Esophagus squamous epithelium (tissue), 5 donors: ENCODE data around the gene MAP2K5. TPM values are rescaled to one million over a fixed set of nuclear protein-coding genes. Genes with fewer than 3 reads are reported as not detected.
A peak's percentile ranks its signal among the peaks of the same experiment; 100 is the strongest.

ENCODE experiments used
- DNase-seq: peaks from one replicate; lab custom pipeline; 2025; lab: John Stamatoyannopoulos, UW
- H3K27ac ChIP-seq, 4 donors: fragments of 200-600 bp; sonication (generic); one replicate each; pipeline ENCODE4 v1.5.1; 2016 to 2019; ENCODE audit warnings: mild to moderate bottlenecking in 1 of 4
- H3K27me3 ChIP-seq, 4 donors: fragments of 200-600 bp; sonication (generic); 1 replicate in 3 of 4; 2 replicates in 1 of 4; pipeline versions ENCODE4 v1.5.1 to v1.6.0; 2017 to 2021; ENCODE audit warnings: antibody characterized with exemption in 1 of 4
- H3K36me3 ChIP-seq, 3 donors: fragments of 200-600 bp; sonication (generic); one replicate each; pipeline ENCODE4 v1.5.1; 2016 to 2019
- H3K4me1 ChIP-seq, 3 donors: fragments of 200-600 bp; sonication (generic); one replicate each; pipeline ENCODE4 v1.5.1; 2017 to 2019
- H3K4me3 ChIP-seq, 4 donors: fragments of 200-600 bp; sonication (generic); 1 replicate in 3 of 4; 2 replicates in 1 of 4; pipeline ENCODE4 v1.5.1; 2016 to 2019; ENCODE audit warnings: mild to moderate bottlenecking in 2 of 4, moderate library complexity in 1 of 4
- H3K9me3 ChIP-seq, 3 donors: fragments of 200-600 bp; sonication (generic); one replicate each; pipeline ENCODE4 v1.5.1; 2016 to 2019
- CTCF ChIP-seq, 6 experiments: fragments of 450-650 bp in 4 of 6; fragments of 200-600 bp in 2 of 6; sonication (generic) in 2 of 6; IDR thresholded peaks; one replicate each; pipeline ENCODE4 v1.5.1; 2016 to 2019; ENCODE audit warnings: antibody characterized with exemption in 6 of 6, mild to moderate bottlenecking in 4 of 6, moderate library complexity in 4 of 6
- POLR2A ChIP-seq, 4 donors: fragments of 450-650 bp; IDR thresholded peaks; one replicate each; pipeline ENCODE4 v1.6.1; 2017; ENCODE audit warnings: antibody characterized with exemption in 4 of 4, mild to moderate bottlenecking in 4 of 4, moderate library complexity in 3 of 4
- WGBS, 2 donors: methylation state at CpG; one replicate each; pipeline ENCODE4 v1.1.5; 2018; 5-methylcytosine and 5-hydroxymethylcytosine counted together
- intact Hi-C: fragments of 100-400 bp; cut with DNase I; formaldehyde crosslinking; loops from one replicate; pipeline ENCODE4 v1.15.0; 2022
- total RNA-seq, 4 donors: library from RNA; depleted of rRNA; stranded (reverse); fragments of >200 nt; gene quantifications; one replicate each; pipeline ENCODE4 v1.1.0, GENCODE V29; 2016
- donor health status: DM: yes; HTN: yes; CAD: no.

Gene MAP2K5
- total RNA-seq, 4 donors from 2014 or later: 5.8 to 8.0 (median 7.0) TPM

DNA sequence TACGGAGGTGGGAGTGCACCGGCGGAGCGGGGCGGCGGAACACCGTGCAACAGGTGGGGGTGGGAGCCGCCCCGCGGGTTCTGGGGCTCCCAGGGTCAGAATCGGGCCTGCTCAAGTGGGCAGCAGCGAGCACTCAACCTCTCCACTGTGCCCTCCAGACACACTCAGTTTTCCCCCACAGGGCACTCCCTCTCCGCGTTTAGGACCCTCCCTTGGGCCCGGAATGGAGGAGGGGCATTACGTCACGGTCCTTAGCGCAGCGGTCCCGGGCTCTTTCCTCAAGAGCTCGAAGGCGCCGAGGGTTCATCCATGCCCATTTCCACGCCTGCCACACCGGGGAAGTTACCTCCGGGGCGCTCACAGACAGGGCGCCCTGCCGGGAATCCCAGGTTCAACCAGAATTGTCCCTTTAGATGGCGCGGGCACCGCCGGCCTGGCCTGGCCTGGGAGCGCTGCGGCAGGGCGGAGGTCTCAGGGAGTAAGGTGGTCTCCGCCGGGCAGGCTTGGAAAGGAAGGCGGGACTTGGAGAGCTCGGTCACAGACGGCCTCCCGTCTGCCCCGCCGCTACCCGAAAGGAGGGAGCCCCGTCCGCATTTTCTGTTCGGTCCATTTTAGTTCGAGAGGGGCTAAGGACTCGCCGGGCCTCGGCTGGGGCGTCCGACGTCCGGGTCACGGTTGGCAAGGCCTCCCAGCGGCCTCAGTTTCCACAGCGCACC is 292.2 kb downstream of the MAP2K5 start:
- DNase-seq: no peak
- no peak for TF ChIP-seq POLR2A (IDR thresholded peaks at IDR 0.05)
- no peak for TF ChIP-seq CTCF (IDR thresholded peaks at IDR 0.05)
- Histone ChIP-seq H3K4me1 (peaks cover 46 to 67% (median 46%) of the 10 kb centered on the region in 3 donors), H3K9me3 (no peaks in the 10 kb centered on the region), H3K27me3 (peaks cover 20 to 71% (median 46%) of the 10 kb centered on the region in 4 donors), H3K27ac (no peak overlapping the region), H3K4me3 (peak overlapping the region; percentile 23 to 68 (median 46)), H3K36me3 (no peaks in the 10 kb centered on the region)
- WGBS, 2 donors: 2 to 7% methylated on average over 13 to 16 of the region's 59 CpGs
- intact Hi-C loops: loop anchor here (5.0 to 10.0 kb wide), 2 partner anchors 312 to 890 kb away; partner anchors contain the start of gene C15orf61

DNA sequence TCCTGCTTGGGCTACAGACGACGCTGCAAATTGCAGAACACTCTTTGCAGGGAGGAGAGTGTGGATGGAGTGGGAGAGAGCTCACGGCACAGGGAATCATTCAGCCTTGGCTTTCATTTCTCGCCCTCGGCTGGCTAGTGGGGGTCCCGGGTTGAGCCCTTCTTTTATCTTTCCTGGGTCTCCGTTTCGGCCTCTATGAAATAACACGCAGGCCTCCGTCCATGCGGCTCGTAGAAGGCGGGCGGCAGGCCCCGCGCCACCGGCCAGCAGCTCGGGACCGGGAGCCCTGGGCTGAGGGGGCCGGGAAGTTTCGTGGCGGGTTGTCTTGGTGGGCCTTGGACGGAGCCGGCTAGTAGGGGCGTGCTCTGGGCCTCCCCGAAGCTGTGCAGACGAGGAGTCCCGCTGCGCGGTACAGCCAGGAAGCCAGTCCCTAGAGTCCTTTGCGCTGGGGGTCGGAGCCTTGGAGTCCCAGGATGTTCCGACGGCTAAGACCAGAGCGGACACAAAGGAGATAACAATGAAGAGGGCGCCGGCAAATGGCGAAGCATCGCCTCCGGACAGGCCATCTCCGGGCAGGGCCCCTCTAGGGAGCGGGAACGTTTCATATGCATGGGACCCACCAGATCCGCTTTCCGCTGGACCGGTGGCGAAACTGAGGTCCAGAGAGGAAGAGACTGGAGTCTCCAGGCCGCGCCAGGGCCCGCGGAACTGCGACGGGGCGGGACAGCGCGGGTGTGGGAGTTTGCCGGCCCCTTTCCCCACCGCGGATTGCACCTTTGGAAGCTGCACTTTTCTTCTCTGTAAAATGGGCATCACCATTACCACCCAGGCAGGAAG is 293.0 kb downstream of the MAP2K5 start:
- peaks cover 15 to 64% (median 41%) of the 10 kb centered on the region in 4 donors for H3K27me3 ChIP-seq
- TF ChIP-seq CTCF (IDR thresholded peaks at IDR 0.05) (no peak), POLR2A (IDR thresholded peaks at IDR 0.05) (no peak)
- peak overlapping the region; percentile 23 to 68 (median 46) for H3K4me3 ChIP-seq
- DNase-seq: no peak
- peaks cover 44 to 63% (median 46%) of the 10 kb centered on the region in 3 donors for H3K4me1 ChIP-seq
- H3K9me3 ChIP-seq: no peaks in the 10 kb centered on the region
- no peaks in the 10 kb centered on the region for H3K36me3 ChIP-seq
- WGBS, 2 donors: 0 to 4% methylated on average over 10 to 23 of the region's 59 CpGs
- no peak overlapping the region for H3K27ac ChIP-seq
- intact Hi-C loops: loop anchor here (5.0 to 10.0 kb wide), 2 partner anchors 313 to 891 kb away; partner anchors contain the start of gene C15orf61

GRCh38 chr15:67836134-67836455 is 293.6 kb downstream of the MAP2K5 start:
- peak overlapping the region; percentile 23 to 68 (median 46) for H3K4me3 ChIP-seq
- H3K27me3 ChIP-seq: peaks cover 15 to 58% (median 39%) of the 10 kb centered on the region in 4 donors
- peaks cover 44 to 68% (median 48%) of the 10 kb centered on the region in 3 donors for H3K4me1 ChIP-seq
- H3K36me3 ChIP-seq: no peaks in the 10 kb centered on the region
- H3K27ac ChIP-seq: no peak overlapping the region
- no peak for DNase-seq
- intact Hi-C loops: loop anchor here (5.0 to 10.0 kb wide), 2 partner anchors 314 to 891 kb away; partner anchors contain the start of gene C15orf61
- H3K9me3 ChIP-seq: no peaks in the 10 kb centered on the region
- no peak for TF ChIP-seq CTCF (IDR thresholded peaks at IDR 0.05)
- TF ChIP-seq POLR2A (IDR thresholded peaks at IDR 0.05): no peak
- WGBS, 2 donors: 2 to 5% methylated on average over 10 to 16 of the region's 16 CpGs

- H3K4me3 ChIP-seq: peak overlapping the region; percentile 23 to 68 (median 46)
- no peaks in the 10 kb centered on the region for H3K36me3 ChIP-seq
- intact Hi-C loops: loop anchor here (5.0 to 10.0 kb wide), 2 partner anchors 314 to 892 kb away; partner anchors contain the start of gene C15orf61
- no peak for DNase-seq
- H3K27ac ChIP-seq: no peak overlapping the region
- H3K9me3 ChIP-seq: no peaks in the 10 kb centered on the region
- H3K4me1 ChIP-seq: peaks cover 44 to 72% (median 52%) of the 10 kb centered on the region in 3 donors
- H3K27me3 ChIP-seq: peaks cover 15 to 54% (median 37%) of the 10 kb centered on the region in 4 donors
- WGBS, 2 donors: 0 to 37% methylated on average over 4 to 8 of the region's 8 CpGs
- TF ChIP-seq CTCF (IDR thresholded peaks at IDR 0.05) (peak; percentile 55 to 86 (median 68)), POLR2A (IDR thresholded peaks at IDR 0.05) (no peak)
Measured at GRCh38 chr15:67836477-67836876, 294.0 kb downstream of the MAP2K5 start.
